Bronchial epithelial cell (primary cell): ENCODE data around the gene CATSPER1. TPM values are rescaled to one million over a fixed set of nuclear protein-coding genes. Genes with fewer than 3 reads are reported as not detected.
"Not testable (repeated sequence)": the region's sequence is repeated elsewhere in the genome, so short reads cannot be mapped to it uniquely, and the experiment has no call there.

Source experiments
- DNase-seq: peaks from one replicate; pipeline ENCODE4 v3.0.0-alpha.2; 2010; ENCODE audit warnings: low read depth
- FAIRE-seq: peaks from 2 replicates; lab custom pipeline; 2011; peaks lifted over from hg19 to GRCh38; lab: Jason Lieb, UNC
- H3K27me3 ChIP-seq: 2 replicates; pipeline ENCODE4 v1.5.1; 2011; ENCODE audit warnings: low read length; ENCODE audit not compliant: control insufficient read depth, insufficient read depth
- H3K36me3 ChIP-seq: 2 replicates; pipeline ENCODE4 v1.5.1; 2011; ENCODE audit warnings: low read length; ENCODE audit not compliant: control insufficient read depth, insufficient read depth
- H3K4me3 ChIP-seq: 2 replicates; pipeline ENCODE4 v1.5.1; 2011; ENCODE audit warnings: mild to moderate bottlenecking, low read depth, low read length, control low read depth
- total RNA-seq: library from RNA; depleted of rRNA; stranded (reverse); fragments of >200 nt; gene quantifications from 2 replicates; pipeline ENCODE4 v1.2.1, GENCODE V29; 2014
- TF ChIP-seq, protein P1 (sequence below): IDR thresholded peaks from 2 replicates; pipeline ENCODE4 v1.5.1; 2011; ENCODE audit warnings: mild to moderate bottlenecking, moderate library complexity, low read length, control low read depth, inconsistent platforms; ENCODE audit not compliant: insufficient read depth, severe bottlenecking

Gene CATSPER1
- total RNA-seq, 1 donor from 2014 or later, result 0.26 TPM

DNA sequence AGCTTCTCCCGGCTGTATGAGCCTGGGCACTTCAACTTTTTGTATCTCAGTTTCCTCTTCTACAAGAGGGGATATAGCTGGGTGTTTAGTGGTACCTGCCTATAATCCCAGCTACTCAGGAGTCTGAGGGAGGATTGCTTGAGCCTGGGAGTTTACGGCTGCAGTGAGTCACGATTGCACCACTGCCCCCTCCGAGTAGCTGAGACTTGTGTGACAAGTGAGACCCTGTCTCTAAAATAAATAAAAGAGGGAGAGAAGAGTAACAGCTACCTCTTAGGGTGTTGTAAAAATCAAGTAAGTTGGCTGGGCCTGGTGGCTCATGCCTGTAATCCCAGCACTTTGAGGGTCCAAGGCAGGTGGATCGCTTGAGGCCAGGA is 10.0 kb upstream of the CATSPER1 start:
- TF ChIP-seq, protein P1, sequence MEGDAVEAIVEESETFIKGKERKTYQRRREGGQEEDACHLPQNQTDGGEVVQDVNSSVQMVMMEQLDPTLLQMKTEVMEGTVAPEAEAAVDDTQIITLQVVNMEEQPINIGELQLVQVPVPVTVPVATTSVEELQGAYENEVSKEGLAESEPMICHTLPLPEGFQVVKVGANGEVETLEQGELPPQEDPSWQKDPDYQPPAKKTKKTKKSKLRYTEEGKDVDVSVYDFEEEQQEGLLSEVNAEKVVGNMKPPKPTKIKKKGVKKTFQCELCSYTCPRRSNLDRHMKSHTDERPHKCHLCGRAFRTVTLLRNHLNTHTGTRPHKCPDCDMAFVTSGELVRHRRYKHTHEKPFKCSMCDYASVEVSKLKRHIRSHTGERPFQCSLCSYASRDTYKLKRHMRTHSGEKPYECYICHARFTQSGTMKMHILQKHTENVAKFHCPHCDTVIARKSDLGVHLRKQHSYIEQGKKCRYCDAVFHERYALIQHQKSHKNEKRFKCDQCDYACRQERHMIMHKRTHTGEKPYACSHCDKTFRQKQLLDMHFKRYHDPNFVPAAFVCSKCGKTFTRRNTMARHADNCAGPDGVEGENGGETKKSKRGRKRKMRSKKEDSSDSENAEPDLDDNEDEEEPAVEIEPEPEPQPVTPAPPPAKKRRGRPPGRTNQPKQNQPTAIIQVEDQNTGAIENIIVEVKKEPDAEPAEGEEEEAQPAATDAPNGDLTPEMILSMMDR, result no peak
- Histone ChIP-seq H3K4me3 (no peak overlapping the region), H3K27me3 (no peaks in the 10 kb centered on the region), H3K36me3 (no peaks in the 10 kb centered on the region)
- no peak for FAIRE-seq
- no peak for DNase-seq

DNA sequence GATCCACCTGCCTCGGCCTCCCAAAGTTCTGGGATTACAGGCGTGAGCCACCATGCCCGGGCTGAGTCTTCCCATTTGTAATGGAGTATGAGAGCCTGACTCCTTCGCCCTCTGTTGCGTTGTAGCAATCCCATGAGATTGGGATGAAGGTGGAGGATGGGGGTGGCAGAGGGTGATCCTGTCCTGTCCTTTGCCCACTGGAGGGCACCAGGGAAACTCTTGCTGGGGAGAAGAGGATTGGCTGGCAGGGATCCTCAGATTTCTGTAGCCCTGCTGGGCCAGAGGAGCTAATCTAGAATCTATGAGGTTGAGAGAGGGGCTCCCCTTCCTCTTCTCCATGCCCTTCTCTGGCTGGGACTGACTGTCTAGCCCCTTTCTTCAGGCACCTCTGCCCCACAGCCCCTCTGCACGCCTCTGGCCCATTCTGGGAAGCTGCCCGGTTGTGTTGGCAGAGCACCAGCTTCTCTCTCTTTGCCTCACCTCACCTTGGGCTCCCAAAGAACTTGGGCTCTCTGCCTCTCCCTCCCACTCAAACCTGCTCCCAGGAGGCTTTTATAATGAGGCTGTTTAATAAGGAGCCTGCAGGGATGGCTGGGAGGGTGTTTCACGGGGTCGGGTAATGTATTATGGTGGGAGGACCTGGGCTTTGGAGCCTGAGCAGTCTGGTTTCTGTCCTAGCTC is 9.5 kb upstream of the CATSPER1 start:
- no peaks in the 10 kb centered on the region for H3K36me3 ChIP-seq
- TF ChIP-seq, protein P1, result no peak
- DNase-seq (no peak), FAIRE-seq (no peak)
- H3K27me3 ChIP-seq, result no peaks in the 10 kb centered on the region
- H3K4me3 ChIP-seq, result no peak overlapping the region

DNA sequence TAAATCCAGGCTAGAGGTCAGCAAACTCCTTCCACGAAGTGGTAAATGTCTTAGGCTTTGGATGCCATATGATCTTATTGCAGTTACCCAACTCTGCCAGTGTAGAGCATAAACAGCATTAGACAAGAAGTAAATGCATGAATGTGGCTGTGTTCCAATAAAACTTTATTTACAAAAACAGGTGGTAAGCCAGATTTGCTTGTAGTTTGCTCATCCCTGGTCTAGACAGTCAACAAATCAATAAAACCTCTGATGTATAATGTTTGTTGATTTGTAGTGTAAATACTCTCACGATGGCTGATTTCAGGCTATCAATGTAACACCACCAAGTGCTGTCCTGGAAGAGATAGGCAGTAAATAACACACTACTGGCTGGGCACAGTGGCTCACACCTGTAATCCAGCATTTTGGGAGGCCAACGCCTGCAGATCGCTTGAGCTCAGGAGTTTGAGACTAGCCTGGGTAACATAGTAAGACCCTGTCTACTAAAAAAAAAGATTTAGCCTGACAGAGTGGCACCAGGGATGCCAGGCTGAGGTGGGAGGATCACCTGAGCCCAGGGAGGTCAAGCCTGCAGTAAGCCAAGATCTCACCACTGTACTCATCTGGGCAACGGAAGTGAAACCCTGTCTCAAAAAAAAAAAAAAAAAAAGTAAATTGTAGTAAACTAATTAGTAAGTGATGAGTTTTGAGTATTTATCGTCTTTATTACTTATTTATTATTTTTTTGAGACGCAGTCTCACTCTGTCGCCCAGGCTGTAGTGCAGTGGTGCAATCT is 6.9 kb upstream of the CATSPER1 start:
- H3K27me3 ChIP-seq, result no peaks in the 10 kb centered on the region
- no peak for FAIRE-seq
- TF ChIP-seq, protein P1, result no peak
- no peak overlapping the region for H3K4me3 ChIP-seq
- DNase-seq, result no peak
- H3K36me3 ChIP-seq, result no peaks in the 10 kb centered on the region

DNA sequence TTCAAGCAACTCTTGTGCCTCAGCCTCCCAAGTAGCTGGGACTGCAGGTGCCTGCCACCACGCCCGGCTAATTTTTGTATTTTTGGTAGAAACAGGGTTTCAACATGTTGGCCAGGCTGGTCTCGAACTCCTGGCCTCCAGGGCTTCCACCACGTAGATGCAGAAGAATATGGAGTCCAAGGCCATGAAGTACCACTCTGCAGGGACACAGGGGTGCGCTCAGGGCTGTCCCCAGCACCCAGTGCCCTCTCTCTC is 3.2 kb downstream of the CATSPER1 start:
- H3K27me3 ChIP-seq, DNase-seq, FAIRE-seq, H3K36me3 ChIP-seq, H3K4me3 ChIP-seq: not testable (repeated sequence)

DNA sequence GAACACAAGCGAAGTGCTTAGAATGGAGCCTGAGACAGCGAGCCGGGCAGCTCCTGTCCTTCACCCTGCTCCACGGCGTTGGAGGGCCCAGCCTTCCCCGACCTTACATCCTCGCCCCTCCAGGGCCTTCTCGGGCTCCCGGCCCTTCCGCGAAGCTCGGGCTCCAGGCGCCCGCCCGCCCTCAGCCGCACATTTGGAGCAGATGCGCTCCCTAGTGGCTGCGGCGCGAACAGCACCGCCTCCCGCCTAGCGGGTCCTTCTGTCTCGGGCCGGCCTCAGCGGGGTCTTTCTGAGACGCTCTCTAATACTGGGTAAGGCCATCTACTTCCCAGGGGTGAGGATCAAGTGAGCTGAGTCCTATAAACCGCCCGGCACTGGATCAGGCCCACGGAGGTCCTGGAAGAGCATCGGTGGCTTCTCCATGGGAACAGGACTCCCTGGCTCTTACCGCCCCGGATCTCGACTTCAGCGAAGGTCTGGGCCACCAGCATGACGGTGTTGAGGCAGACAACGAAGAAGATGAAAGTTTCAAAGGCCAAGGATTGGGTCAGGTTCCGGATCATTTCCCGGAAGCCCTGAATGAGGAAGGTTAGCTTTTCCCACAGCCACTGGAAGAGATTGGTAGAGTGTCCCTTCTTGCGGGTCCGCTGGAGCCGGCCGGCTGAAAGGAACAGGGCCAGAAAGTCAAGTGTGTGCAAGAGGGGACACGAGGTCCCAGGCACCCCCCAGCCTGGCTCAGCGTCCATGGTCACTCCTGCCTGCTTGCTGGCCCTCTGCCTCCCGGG is 3.7 kb downstream of the CATSPER1 start:
- H3K36me3 ChIP-seq, result no peaks in the 10 kb centered on the region
- no peaks in the 10 kb centered on the region for H3K27me3 ChIP-seq
- TF ChIP-seq, protein P1, result peak; percentile 95
- H3K4me3 ChIP-seq, result no peak overlapping the region
- FAIRE-seq (no peak), DNase-seq (peak; percentile 9)
